ENCODE results near the gene CRYBB1. TPM values are rescaled to one million over a fixed set of nuclear protein-coding genes. Genes with fewer than 3 reads are reported as not detected.

Gene CRYBB1
- total RNA-seq, 8 experiments from 2014 or later: 0.38 to 0.86 (median 0.60) TPM; not detected in 5

DNA sequence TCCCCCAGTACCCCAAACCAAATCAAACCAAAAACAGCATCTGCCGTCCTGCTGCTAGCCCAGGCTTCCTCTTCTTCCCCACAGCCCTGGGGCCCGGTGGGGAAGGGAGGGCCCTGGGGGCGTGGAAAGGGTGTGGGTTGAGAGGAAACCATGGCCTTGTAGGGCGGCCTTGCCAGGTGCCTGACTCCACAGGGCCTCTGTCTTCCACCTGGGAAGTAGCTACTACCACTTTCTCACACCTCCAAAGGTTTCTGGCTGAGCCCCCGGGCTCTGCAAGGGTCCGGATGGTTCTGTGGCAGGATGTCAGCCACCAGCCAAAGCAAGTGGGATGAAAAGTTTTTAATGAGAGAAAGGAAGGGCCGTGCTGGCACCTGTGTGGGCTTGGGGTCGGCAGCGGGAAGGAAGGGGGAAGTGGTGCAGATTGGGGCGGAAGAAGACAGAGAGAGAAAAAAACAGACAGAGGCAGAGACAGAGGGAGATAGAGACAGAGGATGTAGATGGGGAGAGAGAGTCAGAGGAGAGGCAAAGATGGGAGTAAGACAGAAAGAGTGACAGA is 38.4 kb downstream of the CRYBB1 start:
- ATAC-seq (replicated peaks in 6 of 8): peak in 2 of 8 experiments; percentile 28 to 46
- in situ Hi-C loops (cut with MboI; ENCODE audit: low pct_unique_long_range_greater_than_20kb in 2 of 9, low sequenced_read_pairs in 9 of 9, unreplicated experiment in 9 of 9): no loop called here
- 37 to 88% (median 61%) methylated on average over 1 to 5 of the region's 10 CpGs; no CpG with 5 or more reads in 4 of the 10 experiments for WGBS, 10 experiments
- no peak overlapping the region for H3K27ac ChIP-seq
- peaks cover 0 to 3% of the 10 kb centered on the region in 2 donors for H3K4me1 ChIP-seq (replicated peaks in 1 of 2)
- no peak overlapping the region for H3K4me3 ChIP-seq

DNA sequence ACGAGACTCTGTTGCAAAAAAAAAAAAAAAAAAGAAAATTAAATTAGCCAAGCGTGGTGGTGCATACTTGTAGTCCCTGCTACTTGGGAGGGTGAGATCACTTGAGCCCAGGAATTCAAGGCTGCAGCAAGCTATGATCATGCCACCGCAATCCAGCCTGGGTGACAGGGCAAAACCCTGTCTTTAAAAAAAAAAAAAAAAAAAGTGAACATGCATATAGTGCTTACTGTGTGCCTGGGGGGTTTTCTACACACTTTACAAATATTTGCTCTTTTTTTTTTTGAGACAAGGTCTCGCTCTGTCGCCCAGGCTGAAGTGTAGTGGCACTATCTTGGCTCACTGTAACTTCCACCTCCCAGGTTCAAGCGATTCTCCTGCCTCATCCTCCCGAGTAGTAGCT is 40.7 kb downstream of the CRYBB1 start:
- ATAC-seq (replicated peaks in 6 of 8): no peak
- Histone ChIP-seq H3K4me3 (no peak overlapping the region), H3K4me1 (replicated peaks in 1 of 2) (peaks cover 2 to 11% of the 10 kb centered on the region in 2 donors), H3K27ac (no peak overlapping the region)
- WGBS, 10 experiments: 82 to 100% (median 98%) methylated on average over 1 to 7 of the region's 7 CpGs; no CpG with 5 or more reads in 4 of the 10 experiments
- in situ Hi-C loops (cut with MboI; ENCODE audit: low pct_unique_long_range_greater_than_20kb in 2 of 9, low sequenced_read_pairs in 9 of 9, unreplicated experiment in 9 of 9): no loop called here

DNA sequence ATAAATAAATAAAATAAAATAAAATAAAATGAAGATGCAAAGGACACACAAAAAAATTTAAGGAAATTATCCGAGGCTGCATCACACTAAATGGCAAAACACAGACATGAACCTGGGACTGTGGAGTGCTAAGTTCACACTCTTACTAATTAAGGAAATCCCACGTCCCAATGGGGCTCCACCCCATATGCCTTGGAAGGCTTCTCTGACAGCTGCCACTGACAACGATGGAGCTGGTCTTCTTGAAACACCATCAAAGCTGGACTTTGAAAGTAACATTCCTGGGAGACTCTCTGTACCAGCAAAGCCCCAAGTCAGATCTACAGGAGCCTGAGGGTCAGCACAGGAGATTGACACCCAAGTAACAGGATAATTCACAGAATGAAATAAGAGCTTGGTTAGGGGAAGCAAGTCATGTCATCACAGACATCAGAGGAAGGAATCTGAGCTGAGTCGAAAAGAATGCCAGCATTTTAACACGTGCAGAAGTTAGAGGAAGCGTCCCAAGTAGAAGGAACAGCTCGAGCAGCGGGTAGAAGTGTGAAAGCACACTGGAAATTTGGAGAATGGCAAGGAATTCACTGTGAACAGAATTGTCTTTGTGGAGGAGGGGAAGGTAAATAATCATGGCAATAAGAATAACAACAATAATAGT is 41.7 kb downstream of the CRYBB1 start:
- no peak overlapping the region for H3K27ac ChIP-seq
- WGBS, 10 experiments: 18 to 81% (median 65%) methylated on average over 2 to 8 of the region's 8 CpGs
- in situ Hi-C loops (cut with MboI; ENCODE audit: low pct_unique_long_range_greater_than_20kb in 2 of 9, low sequenced_read_pairs in 9 of 9, unreplicated experiment in 9 of 9): no loop called here
- H3K4me3 ChIP-seq: no peak overlapping the region
- peaks cover 2 to 19% of the 10 kb centered on the region in 2 donors for H3K4me1 ChIP-seq (replicated peaks in 1 of 2)
- no peak for ATAC-seq (replicated peaks in 6 of 8)

DNA sequence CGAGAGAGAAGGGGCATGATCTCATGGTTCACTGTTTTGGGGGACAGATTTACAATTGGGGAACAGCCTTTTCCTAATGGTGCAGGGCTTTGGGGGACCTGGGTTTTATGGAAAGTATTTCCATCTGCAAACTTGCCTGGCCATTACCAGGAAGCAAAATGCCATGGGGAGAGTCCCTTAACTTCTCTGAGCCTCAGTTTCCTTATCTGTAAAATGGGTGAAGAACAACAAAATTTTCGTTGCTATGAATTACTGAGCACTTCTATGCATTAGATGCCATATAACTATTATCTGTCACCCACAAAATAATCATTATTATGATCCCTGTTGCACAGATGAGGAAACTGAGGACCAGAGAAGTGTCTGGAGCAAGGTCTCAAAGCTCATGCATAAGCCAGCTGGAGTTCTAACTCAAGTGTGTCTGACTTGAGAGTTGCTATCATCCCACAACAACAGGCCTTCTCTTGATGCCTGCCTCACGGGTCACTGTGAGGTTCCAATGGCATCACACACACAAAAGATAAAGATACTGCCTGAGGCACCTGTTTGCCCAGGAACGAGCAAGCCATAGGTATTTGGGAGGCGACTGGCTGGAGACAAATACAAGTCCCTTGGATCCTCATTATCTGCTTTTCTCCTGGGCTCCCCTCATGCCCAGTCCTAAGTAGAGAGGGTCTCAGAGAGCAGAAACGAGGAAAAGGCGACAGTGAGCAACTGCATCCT is 43.7 kb downstream of the CRYBB1 start:
- Histone ChIP-seq H3K4me3 (no peak overlapping the region), H3K27ac (no peak overlapping the region)
- WGBS, 10 experiments: 25 to 94% (median 88%) methylated on average over 1 to 5 of the region's 7 CpGs; no CpG with 5 or more reads in 1 of the 10 experiments

DNA sequence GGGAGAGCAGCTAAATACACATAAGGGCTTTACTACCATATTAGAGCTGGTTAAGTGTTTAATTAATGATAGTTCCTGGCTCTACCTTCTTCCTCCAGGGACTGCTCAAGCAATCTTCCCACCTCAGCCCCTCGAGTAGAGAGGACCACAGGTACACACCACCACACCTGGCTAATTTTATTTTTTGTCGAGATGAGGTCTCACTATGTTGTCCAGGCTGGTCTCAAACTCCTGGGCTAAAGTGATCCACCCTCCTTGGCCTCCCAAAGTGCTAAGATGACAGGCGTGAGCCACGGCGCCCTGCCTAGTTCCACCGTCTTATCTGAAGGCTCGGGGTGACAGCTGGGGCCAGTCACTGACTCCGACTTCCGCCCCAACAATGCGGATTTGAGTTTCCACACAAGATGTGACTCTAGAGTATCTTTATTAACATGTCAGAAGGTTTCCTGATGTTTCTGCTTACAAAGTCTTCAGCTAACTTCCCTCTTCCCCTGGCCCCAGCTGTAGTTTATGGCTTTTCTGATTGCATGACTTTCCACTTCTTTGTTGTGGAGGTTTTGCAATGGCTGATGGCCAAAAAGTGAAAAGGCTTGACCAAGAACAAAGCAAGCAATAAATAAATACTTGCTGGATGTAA is 44.7 kb downstream of the CRYBB1 start:
- Histone ChIP-seq H3K27ac (peak overlapping the region in 1 of 2 donors; percentile 19), H3K4me1 (replicated peaks in 1 of 2) (peaks cover 14 to 34% of the 10 kb centered on the region in 2 donors), H3K4me3 (no peak overlapping the region)
- 39 to 100% (median 58%) methylated on average over 1 to 10 of the region's 10 CpGs for WGBS, 10 experiments
- ATAC-seq (replicated peaks in 6 of 8): peak in 3 of 8 experiments; percentile 19 to 40 (median 34)
- in situ Hi-C loops (cut with MboI; ENCODE audit: low pct_unique_long_range_greater_than_20kb in 2 of 9, low sequenced_read_pairs in 9 of 9, unreplicated experiment in 9 of 9): no loop called here

More for the DNA sequence above, 43.7 kb downstream of the CRYBB1 start:
- in situ Hi-C loops (cut with MboI; ENCODE audit: low pct_unique_long_range_greater_than_20kb in 2 of 9, low sequenced_read_pairs in 9 of 9, unreplicated experiment in 9 of 9): no loop called here
- H3K4me1 ChIP-seq (replicated peaks in 1 of 2): peaks cover 3 to 28% of the 10 kb centered on the region in 2 donors
- ATAC-seq (replicated peaks in 6 of 8): no peak

DNA sequence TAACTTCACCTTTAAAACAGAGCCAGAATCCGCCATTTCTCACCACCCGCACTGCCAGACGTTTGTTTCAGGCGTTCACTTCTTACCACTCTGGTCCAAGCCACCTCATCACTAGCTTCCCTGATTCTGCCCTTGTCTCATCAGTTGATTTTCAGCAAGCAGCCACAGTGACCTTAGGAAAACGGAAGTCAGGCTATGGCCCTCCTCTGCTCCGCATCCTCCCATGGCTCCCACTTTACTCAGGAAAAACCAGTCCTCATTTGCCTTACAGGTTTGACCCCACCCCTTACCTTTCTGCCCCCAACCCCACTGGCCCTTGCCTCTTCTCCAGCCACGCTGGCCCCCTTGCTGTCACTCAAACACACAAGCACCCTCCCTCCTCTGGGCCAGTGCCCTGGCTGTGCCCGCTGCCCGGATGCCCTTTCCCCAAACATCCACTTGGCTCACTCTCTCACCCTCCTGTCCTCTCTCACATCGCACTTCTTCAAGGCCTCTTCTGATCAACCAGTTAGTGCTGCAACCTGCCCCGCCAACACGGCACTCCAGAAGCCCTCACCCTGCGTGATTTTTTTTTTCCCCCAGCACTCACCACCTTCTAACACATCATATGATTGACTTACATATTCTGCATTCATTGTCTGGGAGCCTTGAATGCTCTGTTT is 46.8 kb downstream of the CRYBB1 start:
- ATAC-seq (replicated peaks in 6 of 8): no peak
- 40 to 100% (median 88%) methylated on average over 1 to 6 of the region's 13 CpGs; no CpG with 5 or more reads in 3 of the 10 experiments for WGBS, 10 experiments

DNA sequence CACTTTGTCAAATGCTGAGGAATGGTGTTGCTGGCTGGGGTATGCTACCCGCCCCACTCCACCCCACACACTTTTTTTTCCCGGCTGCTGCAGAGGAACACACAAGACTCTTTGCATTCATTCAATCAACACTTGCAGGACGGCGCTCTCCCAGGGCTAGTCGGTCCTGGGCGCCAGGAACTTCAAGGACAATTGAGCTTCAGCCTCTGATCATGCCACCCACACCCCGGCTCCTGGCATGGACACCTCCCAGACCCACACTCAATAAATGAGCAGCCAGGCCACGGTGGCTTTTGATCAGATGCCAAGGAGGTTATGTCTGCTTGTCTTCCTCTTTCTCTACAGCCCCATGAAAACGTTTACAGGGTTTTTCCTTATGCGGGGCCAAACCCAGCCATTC is 47.7 kb downstream of the CRYBB1 start:
- Histone ChIP-seq H3K4me3 (no peak overlapping the region), H3K4me1 (replicated peaks in 1 of 2) (peaks cover 24 to 49% of the 10 kb centered on the region in 2 donors), H3K27ac (no peak overlapping the region)
- 36 to 69% (median 47%) methylated on average over 3 to 10 of the region's 10 CpGs; no CpG with 5 or more reads in 2 of the 10 experiments for WGBS, 10 experiments
- in situ Hi-C loops (cut with MboI; ENCODE audit: low pct_unique_long_range_greater_than_20kb in 2 of 9, low sequenced_read_pairs in 9 of 9, unreplicated experiment in 9 of 9): no loop called here
- peak in 7 of 8 experiments; percentile 14 to 59 (median 50) for ATAC-seq (replicated peaks in 6 of 8)

More for the DNA sequence above, 46.8 kb downstream of the CRYBB1 start:
- in situ Hi-C loops (cut with MboI; ENCODE audit: low pct_unique_long_range_greater_than_20kb in 2 of 9, low sequenced_read_pairs in 9 of 9, unreplicated experiment in 9 of 9): no loop called here
- Histone ChIP-seq H3K4me3 (no peak overlapping the region), H3K4me1 (replicated peaks in 1 of 2) (peaks cover 24 to 49% of the 10 kb centered on the region in 2 donors), H3K27ac (no peak overlapping the region)

DNA sequence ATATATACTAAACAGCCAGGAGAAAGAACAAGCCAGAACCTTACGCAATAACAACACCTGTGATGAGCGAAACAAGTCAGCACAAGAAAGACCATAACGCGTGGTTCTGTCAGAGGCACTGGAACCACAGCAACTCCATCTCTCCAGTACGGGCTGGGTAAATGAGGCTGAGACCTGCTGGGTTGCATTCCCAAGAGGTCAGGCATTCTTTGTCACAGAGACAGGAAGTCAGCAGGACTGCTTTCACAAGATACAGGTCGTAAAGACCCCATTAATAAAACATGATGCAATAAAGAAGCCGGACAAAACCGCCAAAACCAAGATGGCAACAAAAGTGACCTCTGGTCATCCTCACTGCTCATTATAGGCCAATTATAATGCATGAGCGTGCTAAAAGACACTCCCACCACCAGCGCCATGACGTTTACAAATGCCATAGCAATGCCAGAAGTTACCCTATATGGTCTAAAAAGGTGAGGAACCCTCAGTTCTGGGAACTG is 49.6 kb downstream of the CRYBB1 start:
- in situ Hi-C loops (cut with MboI; ENCODE audit: low pct_unique_long_range_greater_than_20kb in 2 of 9, low sequenced_read_pairs in 9 of 9, unreplicated experiment in 9 of 9): no loop called here
- Histone ChIP-seq H3K4me1 (replicated peaks in 1 of 2) (peaks cover 22 to 43% of the 10 kb centered on the region in 2 donors), H3K4me3 (peak overlapping the region in 2 of 5 donors; percentile 2 to 6), H3K27ac (peak overlapping the region; percentile 73 to 80)
- 0 to 97% (median 27%) methylated on average over 4 to 10 of the region's 11 CpGs; no CpG with 5 or more reads in 1 of the 10 experiments for WGBS, 10 experiments
- peak in 5 of 8 experiments; percentile 85 to 94 (median 91) for ATAC-seq (replicated peaks in 6 of 8)

DNA sequence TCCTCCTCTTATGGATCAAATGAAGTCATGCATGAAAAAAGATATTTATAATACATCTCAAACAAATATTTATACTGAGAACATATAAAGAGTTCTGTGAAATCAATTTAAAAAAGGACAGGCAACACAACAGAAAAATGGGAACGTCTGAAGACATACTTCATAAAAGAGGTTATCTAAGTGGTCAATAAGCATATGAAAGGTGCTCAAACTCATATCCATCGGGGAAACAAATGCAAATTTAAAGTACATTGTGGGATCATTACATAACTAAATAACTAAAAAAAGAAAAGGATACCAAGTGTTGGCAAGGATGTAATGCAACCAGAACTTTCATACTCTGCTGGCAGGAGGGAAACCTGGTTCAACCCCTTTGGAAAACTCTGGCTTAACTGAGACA is 50.2 kb downstream of the CRYBB1 start:
- ATAC-seq (replicated peaks in 6 of 8): no peak
- in situ Hi-C loops (cut with MboI; ENCODE audit: low pct_unique_long_range_greater_than_20kb in 2 of 9, low sequenced_read_pairs in 9 of 9, unreplicated experiment in 9 of 9): no loop called here
- H3K4me1 ChIP-seq (replicated peaks in 1 of 2): peaks cover 22 to 40% of the 10 kb centered on the region in 2 donors
- H3K4me3 ChIP-seq: no peak overlapping the region
- 6 to 69% (median 36%) methylated on average over 1 to 2 of the region's 2 CpGs; no CpG with 5 or more reads in 1 of the 10 experiments for WGBS, 10 experiments
- peak overlapping the region in 1 of 2 donors; percentile 80 for H3K27ac ChIP-seq

DNA sequence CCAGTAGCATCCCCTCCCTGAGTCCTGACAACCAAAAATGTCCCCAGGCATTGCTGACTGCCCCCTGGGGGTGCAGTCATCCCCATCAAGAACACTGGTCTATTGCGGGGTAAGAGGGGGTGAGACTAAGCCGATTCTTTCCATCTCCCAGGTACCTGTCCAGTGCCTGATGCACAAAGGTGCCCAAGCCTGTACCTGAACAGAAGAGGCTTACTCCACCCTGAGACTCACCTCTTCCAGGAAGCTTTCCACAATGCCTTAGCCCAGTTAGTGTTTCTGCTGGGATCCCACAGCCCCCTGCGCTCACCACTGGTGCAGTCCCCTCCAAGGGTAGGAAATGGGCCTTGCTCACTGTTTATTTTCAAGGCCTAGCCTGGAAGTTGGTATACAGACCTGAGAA is 50.8 kb downstream of the CRYBB1 start:
- Histone ChIP-seq H3K27ac (no peak overlapping the region), H3K4me3 (no peak overlapping the region), H3K4me1 (replicated peaks in 1 of 2) (peaks cover 22 to 40% of the 10 kb centered on the region in 2 donors)
- WGBS, 10 experiments: 80 to 100% (median 100%) methylated on average over 1 of the region's 3 CpGs; no CpG with 5 or more reads in 7 of the 10 experiments
- no peak for ATAC-seq (replicated peaks in 6 of 8)
- in situ Hi-C loops (cut with MboI; ENCODE audit: low pct_unique_long_range_greater_than_20kb in 2 of 9, low sequenced_read_pairs in 9 of 9, unreplicated experiment in 9 of 9): no loop called here

DNA sequence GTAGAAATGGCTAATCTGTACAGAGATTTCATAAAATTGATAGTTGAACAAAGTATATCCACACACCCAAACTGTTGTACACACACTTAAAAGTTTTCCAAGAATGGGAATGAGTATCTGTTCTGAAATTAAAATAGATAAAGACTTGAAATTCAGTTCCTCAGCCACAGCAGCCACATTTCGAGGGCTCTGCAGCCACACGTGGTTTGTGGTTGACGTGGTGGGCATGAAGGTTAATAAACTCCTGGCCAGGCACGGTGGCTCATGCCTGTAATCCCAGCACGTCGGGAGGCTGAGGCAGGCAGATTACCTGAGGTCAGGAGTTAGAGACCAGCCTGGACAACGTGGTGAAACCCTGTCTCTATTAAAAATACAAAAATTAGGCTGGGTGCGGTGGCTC is 51.9 kb downstream of the CRYBB1 start:
- in situ Hi-C loops (cut with MboI; ENCODE audit: low pct_unique_long_range_greater_than_20kb in 2 of 9, low sequenced_read_pairs in 9 of 9, unreplicated experiment in 9 of 9): no loop called here
- 67 to 100% (median 85%) methylated on average over 1 to 7 of the region's 8 CpGs; no CpG with 5 or more reads in 6 of the 10 experiments for WGBS, 10 experiments
- ATAC-seq (replicated peaks in 6 of 8): no peak
- H3K4me1 ChIP-seq (replicated peaks in 1 of 2): peaks cover 22 to 30% of the 10 kb centered on the region in 2 donors
- no peak overlapping the region for H3K27ac ChIP-seq
- H3K4me3 ChIP-seq: no peak overlapping the region

DNA sequence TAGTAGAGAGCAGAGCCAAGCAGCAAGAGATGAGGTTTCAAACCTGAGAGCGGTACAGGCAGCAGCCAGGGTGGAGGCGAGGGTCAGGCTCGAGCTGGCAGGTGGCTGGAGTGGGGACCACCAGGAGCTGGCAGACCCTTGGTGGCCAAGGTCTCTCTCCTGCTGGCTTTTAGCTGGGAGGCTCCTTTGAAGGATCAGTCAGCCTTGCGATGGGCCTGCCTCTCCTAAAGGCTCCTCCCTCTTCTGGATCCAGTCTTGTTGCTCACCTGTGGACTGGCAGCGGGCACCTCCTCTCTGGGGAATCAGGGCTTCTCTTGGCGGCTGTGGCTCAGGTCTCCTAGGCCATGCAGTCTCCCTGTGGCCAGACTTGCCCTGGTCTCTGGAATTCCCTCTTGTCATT is 52.6 kb downstream of the CRYBB1 start:
- ATAC-seq (replicated peaks in 6 of 8): no peak
- H3K4me1 ChIP-seq (replicated peaks in 1 of 2): peaks cover 22 to 23% of the 10 kb centered on the region in 2 donors

More for the DNA sequence above, 52.6 kb downstream of the CRYBB1 start:
- in situ Hi-C loops (cut with MboI; ENCODE audit: low pct_unique_long_range_greater_than_20kb in 2 of 9, low sequenced_read_pairs in 9 of 9, unreplicated experiment in 9 of 9): no loop called here
- no peak overlapping the region for H3K4me3 ChIP-seq
- H3K27ac ChIP-seq: no peak overlapping the region
- 88 to 100% (median 93%) methylated on average over 1 to 6 of the region's 6 CpGs; no CpG with 5 or more reads in 5 of the 10 experiments for WGBS, 10 experiments
